BLaER1 treated with 17β-estradiol and CSF1 and Interleukin-3, amounts not matched to agents 10 nM and 100 nM (cell line): ENCODE data around the gene MT3.

ENCODE experiments used
- H3K27ac ChIP-seq, 11 experiments: shearing (Covaris generic); formaldehyde crosslinking; 2 replicates each; pipeline ENCODE4 v1.8.1; 2022
- H3K27me3 ChIP-seq, 11 experiments: shearing (Covaris generic); formaldehyde crosslinking; 2 replicates each; pipeline ENCODE4 v1.8.1; 2022
- H3K36me3 ChIP-seq, 11 experiments: shearing (Covaris generic); formaldehyde crosslinking; 2 replicates each; pipeline ENCODE4 v1.8.1; 2022
- H3K4me1 ChIP-seq, 10 experiments: shearing (Covaris generic); formaldehyde crosslinking; 2 replicates each; pipeline ENCODE4 v1.8.1; 2022
- H3K4me2 ChIP-seq, 11 experiments: shearing (Covaris generic); formaldehyde crosslinking; 2 replicates each; pipeline ENCODE4 v1.8.1; 2022
- H3K4me3 ChIP-seq, 10 experiments: shearing (Covaris generic); formaldehyde crosslinking; 2 replicates each; pipeline ENCODE4 v1.8.1; 2022
- H3K9ac ChIP-seq, 11 experiments: shearing (Covaris generic); formaldehyde crosslinking; 2 replicates each; pipeline ENCODE4 v1.8.1; 2022
- H3K9me3 ChIP-seq, 11 experiments: shearing (Covaris generic); formaldehyde crosslinking; replicated peaks in 1 of 11; 2 replicates each; pipeline ENCODE4 v1.8.1; 2022
- H4K20me1 ChIP-seq, 11 experiments: shearing (Covaris generic); formaldehyde crosslinking; 2 replicates each; pipeline ENCODE4 v1.8.1; 2022
- Cebpa-rat ChIP-seq, 11 experiments: shearing (Covaris generic); IDR thresholded peaks; 2 replicates each; pipeline ENCODE4 v1.8.1; 2022

The MT3 gene

DNA sequence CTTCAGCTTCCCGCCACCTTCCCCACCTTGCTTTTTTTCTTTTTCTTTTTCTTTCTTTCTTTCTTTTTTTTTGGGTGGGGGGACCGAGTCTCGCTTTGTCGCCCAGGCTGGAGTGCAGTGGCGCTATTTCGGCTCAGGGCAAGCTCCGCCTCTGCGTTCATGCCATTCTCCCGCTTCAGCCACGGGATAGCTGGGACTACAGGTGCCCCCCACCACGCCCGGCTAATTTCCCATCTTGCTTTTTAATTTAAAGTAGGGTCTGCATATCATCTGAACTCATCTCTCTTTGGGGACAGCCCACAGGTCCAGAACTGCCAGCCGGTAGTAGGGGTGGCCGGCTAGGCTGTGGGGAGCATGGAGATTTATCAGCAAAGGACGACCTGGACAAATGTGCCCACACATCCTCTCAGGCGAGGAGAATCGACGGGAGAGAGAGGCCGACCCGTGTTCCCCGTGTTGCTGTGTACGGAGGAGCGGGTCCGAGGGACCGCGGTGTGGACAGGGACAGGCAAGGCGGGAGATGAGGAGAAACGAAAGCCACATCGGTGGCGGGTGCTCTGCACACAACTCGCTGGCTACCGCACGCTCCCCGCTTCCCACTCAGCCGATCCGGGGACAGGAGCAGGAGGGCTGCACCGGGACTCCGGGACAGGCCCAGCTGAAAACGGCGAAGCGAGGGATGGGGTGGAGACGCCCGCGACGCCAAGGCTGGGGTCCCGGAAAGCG, 45.5 kb downstream of the MT3 start:
- peaks cover 5 to 28% (median 17%) of the 10 kb centered on the region in 11 experiments; a peak in 18 of 22 replicates for H3K9me3 ChIP-seq
- H3K4me1 ChIP-seq = peaks cover 0 to 10% (median 4%) of the 10 kb centered on the region in 10 experiments; a peak in 5 of 20 replicates
- H3K27me3 ChIP-seq = peaks cover 100% of the 10 kb centered on the region in 11 experiments
- peak overlapping the region in 1 of 10 experiments; percentile 7; a peak in 2 of 20 replicates for H3K4me3 ChIP-seq
- H3K4me2 ChIP-seq = peak overlapping the region in 1 of 11 experiments; percentile 9; a peak in 1 of 22 replicates
- H3K9ac ChIP-seq = no peak overlapping the region
- no peak for TF ChIP-seq Cebpa-rat (IDR thresholded peaks at IDR 0.05)
- H4K20me1 ChIP-seq = peaks cover 0 to 64% (median 41%) of the 10 kb centered on the region in 11 experiments; a peak in 15 of 22 replicates
- H3K27ac ChIP-seq = no peak overlapping the region
- H3K36me3 ChIP-seq = no peaks in the 10 kb centered on the region

DNA sequence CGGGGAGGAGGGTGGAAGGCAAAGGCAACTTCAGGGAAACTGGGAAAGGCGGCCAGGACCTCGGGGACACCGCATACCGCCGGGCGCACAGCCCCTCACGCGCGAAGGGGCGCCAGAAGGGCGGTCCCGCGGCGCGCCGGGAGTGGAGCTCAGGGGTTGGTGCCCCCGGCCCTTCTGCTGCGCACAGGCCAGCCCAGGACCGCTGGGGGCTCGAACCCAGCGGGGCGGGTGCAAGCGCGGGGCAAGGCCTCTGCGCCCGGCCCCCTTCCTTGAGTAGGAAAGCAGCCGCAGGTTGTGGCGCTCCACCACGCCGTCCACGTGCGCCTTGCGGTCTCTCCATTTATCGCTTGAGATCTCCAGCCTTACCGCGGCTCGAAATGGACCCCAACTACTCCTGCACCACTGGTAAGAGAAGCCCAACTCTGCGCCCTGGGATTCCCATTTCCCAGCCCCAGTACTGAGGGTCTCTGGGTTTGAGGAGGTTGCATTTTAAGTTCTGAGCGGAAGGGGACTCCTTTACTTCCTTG, 46.2 kb downstream of the MT3 start:
- no peak overlapping the region for H3K27ac ChIP-seq
- no peak overlapping the region for H3K4me2 ChIP-seq
- H3K27me3 ChIP-seq = peaks cover 100% of the 10 kb centered on the region in 11 experiments
- no peak overlapping the region for H3K9ac ChIP-seq
- H3K36me3 ChIP-seq = no peaks in the 10 kb centered on the region
- peaks cover 5 to 28% (median 17%) of the 10 kb centered on the region in 11 experiments; a peak in 18 of 22 replicates for H3K9me3 ChIP-seq
- TF ChIP-seq Cebpa-rat (IDR thresholded peaks at IDR 0.05) = no peak
- H3K4me3 ChIP-seq = peak overlapping the region in 1 of 10 experiments; percentile 7; a peak in 2 of 20 replicates
- peaks cover 0 to 63% (median 39%) of the 10 kb centered on the region in 11 experiments; a peak in 15 of 22 replicates for H4K20me1 ChIP-seq
- H3K4me1 ChIP-seq = peaks cover 0 to 6% (median 4%) of the 10 kb centered on the region in 10 experiments; a peak in 5 of 20 replicates

DNA sequence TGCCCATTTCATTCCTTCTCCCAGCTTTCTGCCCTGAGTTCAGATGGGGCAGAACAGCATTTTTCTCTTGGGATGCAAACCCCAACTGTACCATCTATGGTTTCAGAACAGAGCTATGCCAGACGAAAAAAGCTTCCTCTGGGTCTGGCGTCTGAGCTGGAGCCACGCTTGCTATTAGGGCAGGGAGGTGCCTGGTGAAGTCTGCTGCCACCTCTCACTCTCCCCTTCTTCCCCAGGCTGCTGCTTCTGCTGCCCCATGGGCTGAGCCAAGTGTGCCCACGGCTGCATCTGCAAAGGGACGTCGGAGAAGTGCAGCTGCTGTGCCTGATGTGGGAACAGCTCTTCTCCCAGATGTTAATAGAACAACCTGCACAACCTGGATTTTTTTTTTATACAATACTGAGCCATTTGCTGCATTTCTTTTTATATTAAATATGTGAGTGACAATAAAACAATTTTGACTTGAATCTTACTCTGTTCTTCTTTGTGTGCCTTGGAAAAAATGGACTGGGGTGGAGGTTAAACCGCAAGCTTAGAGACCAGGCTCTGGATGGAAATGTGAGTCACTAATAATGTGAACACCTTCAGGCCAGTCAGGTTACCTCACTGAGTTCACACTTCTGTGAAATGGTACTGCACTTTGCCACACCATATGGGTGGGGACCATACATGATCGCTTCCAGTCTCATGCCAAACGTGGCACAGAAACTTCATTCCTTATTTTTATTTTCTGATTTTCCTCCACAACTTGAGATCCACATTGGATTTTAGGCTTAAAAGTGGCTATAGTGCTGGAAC, 47.5 kb downstream of the MT3 start:
- TF ChIP-seq Cebpa-rat (IDR thresholded peaks at IDR 0.05) = no peak
- H3K27ac ChIP-seq = no peak overlapping the region
- no peak overlapping the region for H3K4me2 ChIP-seq
- peaks cover 0 to 59% (median 39%) of the 10 kb centered on the region in 11 experiments; a peak in 15 of 22 replicates for H4K20me1 ChIP-seq
- H3K36me3 ChIP-seq = no peaks in the 10 kb centered on the region
- peaks cover 0 to 6% (median 4%) of the 10 kb centered on the region in 10 experiments; a peak in 4 of 20 replicates for H3K4me1 ChIP-seq
- H3K27me3 ChIP-seq = peaks cover 100% of the 10 kb centered on the region in 11 experiments
- peaks cover 5 to 28% (median 17%) of the 10 kb centered on the region in 11 experiments; a peak in 18 of 22 replicates for H3K9me3 ChIP-seq
- H3K9ac ChIP-seq = no peak overlapping the region
- no peak overlapping the region for H3K4me3 ChIP-seq

DNA sequence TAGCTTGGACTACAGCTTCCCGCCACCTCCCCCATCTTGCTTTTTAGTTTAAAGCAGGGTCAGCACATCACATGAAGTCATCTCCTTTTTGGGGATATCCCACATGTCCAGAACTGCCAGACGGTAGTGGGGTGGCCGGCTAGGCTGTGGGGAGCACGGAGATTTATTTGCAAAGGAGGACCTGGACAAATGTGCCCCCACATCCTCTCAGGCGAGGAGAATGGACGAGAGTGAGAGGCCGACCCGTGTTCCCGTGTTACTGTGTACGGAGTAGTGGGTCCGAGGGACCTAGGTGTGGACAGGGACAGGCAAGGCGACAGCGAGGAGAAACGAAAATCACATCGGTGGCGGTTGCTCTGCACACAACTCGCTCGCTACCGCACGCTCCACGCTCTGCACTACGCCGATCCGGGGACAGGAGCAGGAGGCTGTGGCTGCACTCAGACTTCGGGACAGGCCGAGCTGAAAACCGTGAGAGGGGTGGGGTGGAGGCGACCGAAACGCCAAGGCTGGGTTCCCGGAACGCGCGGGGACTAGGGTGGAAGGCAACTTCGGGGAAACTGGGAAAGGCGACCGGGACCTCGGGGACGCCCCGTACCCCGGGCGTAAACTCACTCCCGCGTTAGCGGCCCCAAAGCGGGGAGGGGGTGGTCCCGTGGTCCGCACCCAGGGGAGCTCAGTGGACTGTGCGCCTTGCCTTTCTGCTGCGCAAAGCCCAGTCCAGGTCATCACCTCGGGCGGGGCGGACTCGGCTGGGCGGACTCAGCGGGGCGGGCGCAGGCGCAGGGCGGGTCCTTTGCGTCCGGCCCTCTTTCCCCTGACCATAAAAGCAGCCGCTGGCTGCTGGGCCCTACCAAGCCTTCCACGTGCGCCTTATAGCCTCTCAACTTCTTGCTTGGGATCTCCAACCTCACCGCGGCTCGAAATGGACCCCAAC, 48.8 kb downstream of the MT3 start, which contains the start of gene MT1A:
Gene MT1A (plus strand): TSS at position 853 of the 937 bp plus-strand sequence. CDS start 73 bp downstream, at position 926.
- Histone ChIP-seq H3K9ac (no peak within 1 kb of the TSS), H4K20me1 (peaks cover 0 to 47% (median 28%) of the 10 kb centered on the region in 11 experiments; a peak in 14 of 22 replicates), H3K4me2 (no peak within 1 kb of the TSS), H3K27me3 (peaks cover 100% of the 10 kb centered on the region in 11 experiments), H3K9me3 (peaks cover 5 to 28% (median 17%) of the 10 kb centered on the region in 11 experiments; a peak in 18 of 22 replicates), H3K27ac (no peak within 1 kb of the TSS), H3K36me3 (no peaks in the 10 kb centered on the region), H3K4me3 (peak within 1 kb of the TSS in 1 of 10 experiments; percentile 11; a peak in 1 of 20 replicates), H3K4me1 (peaks cover 0 to 4% (median 0%) of the 10 kb centered on the region in 10 experiments; a peak in 1 of 20 replicates)
- no peak for TF ChIP-seq Cebpa-rat (IDR thresholded peaks at IDR 0.05)

DNA sequence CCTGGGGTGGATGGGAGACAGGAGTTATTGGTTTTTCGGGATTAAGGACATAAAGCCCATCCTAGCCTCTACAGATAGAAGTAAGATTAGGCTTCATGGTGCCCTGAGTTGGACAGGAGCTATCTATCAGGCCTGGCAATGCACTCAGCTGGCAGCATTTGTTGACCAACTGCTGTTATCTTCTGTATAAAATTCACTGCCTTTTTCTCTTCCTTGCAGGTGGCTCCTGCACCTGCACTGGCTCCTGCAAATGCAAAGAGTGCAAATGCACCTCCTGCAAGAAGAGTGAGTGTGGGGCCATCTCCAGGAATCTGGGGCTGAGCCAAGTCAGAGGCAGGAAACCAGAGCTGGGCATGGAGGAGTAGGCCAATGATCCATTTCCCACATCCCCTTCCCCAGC, 49.7 kb downstream of the MT3 start:
- Histone ChIP-seq H3K27ac (no peak overlapping the region), H3K9me3 (peaks cover 5 to 28% (median 17%) of the 10 kb centered on the region in 11 experiments; a peak in 18 of 22 replicates), H3K27me3 (peaks cover 100% of the 10 kb centered on the region in 11 experiments), H3K36me3 (no peaks in the 10 kb centered on the region), H3K4me3 (no peak overlapping the region), H3K4me1 (peaks cover 0 to 4% (median 0%) of the 10 kb centered on the region in 10 experiments; a peak in 1 of 20 replicates), H3K4me2 (no peak overlapping the region), H4K20me1 (peaks cover 0 to 46% (median 21%) of the 10 kb centered on the region in 11 experiments; a peak in 13 of 22 replicates), H3K9ac (no peak overlapping the region)
- no peak for TF ChIP-seq Cebpa-rat (IDR thresholded peaks at IDR 0.05)

DNA sequence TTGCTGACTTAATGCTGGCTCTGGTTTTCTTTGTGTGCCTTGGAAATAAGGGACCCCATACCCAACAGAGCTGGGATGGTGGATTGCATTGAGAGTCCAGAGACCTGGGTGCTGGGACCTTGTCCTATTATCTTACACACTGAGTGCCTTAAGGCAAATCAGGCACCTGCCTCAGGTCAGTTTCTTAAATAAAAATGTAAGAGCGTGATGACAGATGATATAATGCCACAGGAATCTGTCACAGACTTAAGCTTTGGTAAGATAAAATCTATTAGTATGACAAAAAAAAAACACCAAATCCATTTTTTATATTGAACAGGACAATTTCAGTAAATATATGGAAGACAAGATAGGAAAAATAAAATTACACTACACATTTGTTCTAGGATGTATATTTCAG, 50.7 kb downstream of the MT3 start:
- H3K4me3 ChIP-seq = no peak overlapping the region
- TF ChIP-seq Cebpa-rat (IDR thresholded peaks at IDR 0.05) = no peak
- H4K20me1 ChIP-seq = peaks cover 0 to 39% (median 18%) of the 10 kb centered on the region in 11 experiments; a peak in 13 of 22 replicates
- peaks cover 0 to 2% (median 0%) of the 10 kb centered on the region in 10 experiments; a peak in 1 of 20 replicates for H3K4me1 ChIP-seq
- H3K36me3 ChIP-seq = no peaks in the 10 kb centered on the region
- H3K4me2 ChIP-seq = no peak overlapping the region
- peaks cover 100% of the 10 kb centered on the region in 11 experiments for H3K27me3 ChIP-seq
- H3K9me3 ChIP-seq = peaks cover 5 to 25% (median 17%) of the 10 kb centered on the region in 11 experiments; a peak in 18 of 22 replicates
- H3K9ac ChIP-seq = no peak overlapping the region
- no peak overlapping the region for H3K27ac ChIP-seq
